HT1080 (cell line): Measurements from ENCODE around the gene RAB11FIP3. TPM values are rescaled to one million over a fixed set of nuclear protein-coding genes. Genes with fewer than 3 reads are reported as not detected.
"Not testable (repeated sequence)": the region's sequence is repeated elsewhere in the genome, so short reads cannot be mapped to it uniquely, and the experiment has no call there.

ENCODE experiments used
- DNase-seq: peaks from one replicate; pipeline ENCODE4 v3.0.0-alpha.2; 2015; ENCODE audit warnings: low read depth
- total RNA-seq: library from RNA; depleted of rRNA; stranded (reverse); fragments of >200 nt; shearing (Covaris generic); gene quantifications from 2 replicates; pipeline ENCODE4 v1.2.3, GENCODE V29; 2014

RAB11FIP3 gene
- total RNA-seq, 1 experiment from 2014 or later, result 27.9 TPM

DNA sequence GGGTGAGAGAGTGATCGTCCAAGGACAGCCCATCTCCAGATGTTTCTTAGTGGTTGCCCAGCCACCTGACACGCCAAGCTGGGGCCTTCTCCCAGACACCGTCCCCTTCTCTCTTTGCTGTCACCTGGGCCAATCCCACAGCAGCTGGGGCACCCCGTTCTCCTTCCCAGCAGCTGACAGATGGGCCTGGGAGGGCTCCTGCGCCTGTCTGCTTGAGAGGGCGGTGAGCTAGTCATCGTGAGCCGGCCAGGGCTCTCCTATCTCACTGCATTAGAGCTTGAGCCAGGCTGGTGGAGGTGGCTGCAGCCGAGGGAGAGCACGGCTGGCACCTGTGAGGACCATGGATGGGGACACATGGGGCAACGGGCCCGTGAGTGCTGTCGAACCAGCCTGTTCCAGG is 41.2 kb downstream of the RAB11FIP3 start:
- no peak for DNase-seq

DNA sequence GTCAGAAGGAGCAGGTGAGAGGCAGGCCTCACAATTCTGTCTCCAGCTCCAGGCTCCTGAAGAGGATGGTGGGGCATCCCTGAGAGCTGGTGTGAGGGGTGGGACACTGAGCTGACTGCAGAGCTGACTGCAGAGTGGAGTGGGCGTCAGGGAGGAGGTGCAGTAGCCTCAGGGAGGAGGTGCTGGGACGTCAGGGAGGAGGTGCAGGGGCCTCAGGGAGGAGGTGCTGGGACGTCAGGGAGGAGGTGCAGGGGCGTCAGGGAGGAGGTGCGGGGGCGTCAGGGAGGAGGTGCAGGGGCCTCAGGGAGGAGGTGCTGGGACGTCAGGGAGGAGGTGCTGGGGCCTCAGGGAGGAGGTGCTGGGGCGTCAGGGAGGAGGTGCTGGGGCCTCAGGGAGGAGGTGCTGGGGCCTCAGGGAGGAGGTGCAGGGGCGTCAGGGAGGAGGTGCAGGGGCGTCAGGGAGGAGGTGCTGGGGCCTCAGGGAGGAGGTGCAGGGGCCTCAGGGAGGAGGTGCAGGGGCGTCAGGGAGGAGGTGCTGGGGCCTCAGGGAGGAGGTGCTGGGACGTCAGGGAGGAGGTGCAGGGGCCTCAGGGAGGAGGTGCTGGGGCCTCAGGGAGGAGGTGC is 41.9 kb downstream of the RAB11FIP3 start:
- DNase-seq, result not testable (repeated sequence)

DNA sequence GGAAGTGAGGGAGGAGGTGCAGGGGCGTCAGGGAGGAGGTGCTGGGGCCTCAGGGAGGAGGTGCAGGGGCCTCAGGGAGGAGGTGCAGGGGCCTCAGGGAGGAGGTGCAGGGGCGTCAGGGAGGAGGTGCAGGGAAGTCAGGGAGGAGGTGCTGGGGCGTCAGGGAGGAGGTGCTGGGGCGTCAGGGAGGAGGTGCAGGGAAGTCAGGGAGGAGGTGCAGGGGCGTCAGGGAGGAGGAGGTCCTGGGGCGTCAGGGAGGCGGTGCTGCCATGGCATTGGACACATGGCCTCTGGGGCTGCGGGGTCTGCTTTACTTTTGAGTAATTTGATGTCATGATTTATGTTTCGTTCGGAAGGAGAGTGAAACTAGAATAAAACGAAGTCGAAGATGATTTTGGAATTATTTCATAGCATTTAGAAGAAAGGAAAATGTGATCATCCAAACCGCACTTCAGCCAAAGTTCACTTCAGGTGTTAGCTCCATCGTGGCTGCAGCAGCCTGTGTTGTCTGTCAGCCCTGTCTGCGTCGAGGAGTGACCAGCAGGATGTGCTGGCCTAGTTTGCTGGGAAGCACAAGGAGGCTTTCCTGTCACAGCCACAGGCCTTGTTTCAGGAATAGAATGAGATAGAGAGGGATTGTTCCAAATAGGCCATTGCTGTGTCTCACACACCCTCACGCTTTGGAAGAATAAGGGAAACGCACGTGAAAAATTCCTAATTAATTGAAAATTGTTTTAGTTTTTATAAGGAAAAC is 42.8 kb downstream of the RAB11FIP3 start:
- no peak for DNase-seq

DNA sequence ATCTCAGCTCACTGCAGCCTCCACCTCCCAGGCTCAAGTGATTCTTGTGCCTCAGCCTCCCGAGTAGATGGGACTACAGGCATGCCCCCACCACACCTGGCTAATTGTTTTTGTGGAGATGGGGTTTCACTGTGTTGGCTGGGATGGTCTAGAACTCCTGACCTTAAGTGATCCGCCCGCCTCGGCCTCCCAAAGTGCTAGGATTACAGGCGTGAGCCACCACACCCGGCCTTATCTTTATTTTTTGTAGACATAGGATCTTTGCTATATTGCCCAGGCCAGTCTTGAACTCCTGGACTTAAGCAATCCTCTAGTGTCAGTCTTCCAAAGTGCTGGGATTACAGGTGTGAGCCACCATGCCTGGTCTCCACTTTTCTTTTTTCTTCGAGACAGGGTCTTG is 44.0 kb downstream of the RAB11FIP3 start:
- not testable (repeated sequence) for DNase-seq

DNA sequence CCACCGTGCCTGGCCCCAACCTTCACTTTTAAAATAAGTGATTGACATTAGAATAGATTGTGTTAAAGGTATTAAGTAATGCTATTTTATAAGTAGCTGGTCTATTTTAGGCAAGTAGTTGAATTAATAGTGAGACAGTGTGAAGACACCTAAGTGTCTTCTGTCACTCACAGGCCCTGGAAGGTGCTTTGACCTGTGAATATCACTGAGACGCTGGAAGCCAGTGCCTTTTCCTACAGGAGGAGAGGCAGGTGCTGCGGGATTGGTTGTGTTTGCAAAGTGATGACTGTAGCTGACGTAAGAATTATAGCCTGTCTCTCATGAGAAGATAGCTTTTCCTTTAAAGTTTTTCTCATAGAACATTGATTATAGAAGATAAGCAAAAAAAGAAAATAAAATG is 45.0 kb downstream of the RAB11FIP3 start:
- DNase-seq, result no peak

DNA sequence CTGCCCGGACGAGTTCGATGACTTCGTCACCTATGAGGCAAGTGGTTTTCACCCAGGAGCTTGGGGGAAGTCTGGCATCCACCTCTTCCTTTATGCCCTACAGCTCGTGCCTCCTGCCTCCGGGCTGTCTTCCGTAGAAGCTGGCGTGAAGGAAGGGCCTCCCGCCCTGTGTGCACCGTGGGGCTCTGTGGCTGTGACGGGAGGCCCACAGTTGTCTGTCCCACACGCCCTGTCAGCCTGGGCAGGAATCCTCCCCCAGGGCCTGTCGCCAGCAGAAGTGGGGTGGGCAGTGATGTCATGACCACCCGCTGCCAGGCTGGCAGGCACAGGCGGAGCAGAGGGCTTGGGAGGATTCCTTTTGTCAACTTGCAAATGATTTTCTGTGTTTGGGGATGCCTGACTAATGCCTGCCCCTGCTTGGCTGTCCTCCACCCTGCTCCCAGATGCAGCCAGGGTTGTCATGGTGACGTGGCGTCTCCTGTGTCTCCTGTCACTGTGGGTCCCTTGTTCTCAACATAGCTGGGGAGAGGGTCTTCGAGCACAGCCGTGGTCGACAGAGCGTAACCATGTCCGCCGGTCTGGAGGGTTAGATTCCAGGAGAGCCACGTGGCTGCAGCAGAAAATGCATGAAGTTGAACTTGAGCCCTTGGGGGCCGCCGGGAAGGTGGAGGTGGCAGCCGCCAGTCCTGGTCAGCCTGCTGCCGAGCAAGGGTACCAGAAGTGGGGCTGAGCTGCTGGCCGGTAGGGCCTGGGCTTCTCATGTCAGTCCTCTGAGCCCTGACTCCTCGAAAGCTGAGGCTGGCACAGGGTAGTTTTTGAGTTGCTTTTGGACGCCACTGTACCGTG is 46.1 kb downstream of the RAB11FIP3 start:
- DNase-seq, result no peak

DNA sequence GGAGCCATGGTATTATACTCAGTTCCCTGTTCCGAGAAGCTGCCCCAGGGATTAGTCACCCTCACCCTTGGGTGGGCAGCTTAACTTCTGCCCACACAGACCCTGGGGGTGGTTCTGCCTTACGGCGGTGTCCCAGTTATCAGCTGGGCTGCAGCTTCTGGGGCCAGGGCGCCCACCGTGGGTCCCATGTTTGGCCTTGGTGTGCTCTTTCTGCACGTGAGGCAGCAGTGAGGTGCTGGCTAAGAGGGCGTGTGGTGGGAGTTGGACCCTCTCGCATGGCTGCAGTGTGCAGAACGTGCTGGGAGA is 46.7 kb downstream of the RAB11FIP3 start:
- no peak for DNase-seq

DNA sequence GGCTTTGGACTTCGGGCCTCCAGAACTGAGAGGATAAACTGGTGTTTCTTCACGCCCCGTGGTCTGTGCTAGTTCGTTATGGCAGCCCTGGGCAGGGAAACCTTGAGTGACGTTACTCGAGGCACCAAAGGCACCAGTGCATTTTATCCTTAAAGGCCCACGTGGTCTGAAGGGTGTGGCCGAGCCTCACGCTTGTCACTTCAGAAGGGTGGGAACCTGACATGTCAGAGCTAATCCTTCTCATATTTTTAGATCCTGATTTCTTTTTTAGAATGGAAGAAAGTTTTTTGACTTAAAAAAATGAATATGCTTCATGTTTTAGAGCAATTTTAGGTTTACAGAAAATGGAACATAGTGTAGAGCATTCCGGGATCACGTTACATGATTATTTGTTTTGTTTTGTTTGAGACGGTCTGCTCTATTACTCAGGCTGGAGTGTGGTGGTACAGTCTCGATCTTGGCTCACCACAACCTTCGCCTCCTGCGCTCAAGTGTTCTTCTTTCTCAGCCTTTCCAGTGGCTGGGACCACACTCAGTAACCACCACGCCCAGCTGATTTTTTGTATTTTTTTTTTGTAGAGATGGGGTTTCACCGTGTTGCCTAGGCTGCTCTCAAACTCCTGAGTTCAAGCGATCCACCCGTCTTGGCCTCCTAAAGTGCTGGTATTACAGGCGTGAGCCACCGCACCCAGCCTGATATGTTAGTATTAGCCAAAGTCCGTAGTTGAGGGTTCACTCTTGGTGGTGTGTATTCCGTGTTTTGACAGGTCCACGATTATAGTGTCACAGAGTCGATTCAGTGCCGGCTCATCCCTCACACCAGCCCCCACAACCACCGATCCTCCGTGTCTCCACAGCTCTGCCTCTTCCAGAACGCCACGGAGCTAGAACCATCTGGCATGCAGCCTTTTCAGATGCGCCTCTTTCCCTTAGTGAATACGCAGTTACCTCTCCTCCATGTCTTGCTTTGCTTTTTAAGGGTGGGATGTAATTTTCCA is 47.9 kb downstream of the RAB11FIP3 start:
- DNase-seq, result no peak

DNA sequence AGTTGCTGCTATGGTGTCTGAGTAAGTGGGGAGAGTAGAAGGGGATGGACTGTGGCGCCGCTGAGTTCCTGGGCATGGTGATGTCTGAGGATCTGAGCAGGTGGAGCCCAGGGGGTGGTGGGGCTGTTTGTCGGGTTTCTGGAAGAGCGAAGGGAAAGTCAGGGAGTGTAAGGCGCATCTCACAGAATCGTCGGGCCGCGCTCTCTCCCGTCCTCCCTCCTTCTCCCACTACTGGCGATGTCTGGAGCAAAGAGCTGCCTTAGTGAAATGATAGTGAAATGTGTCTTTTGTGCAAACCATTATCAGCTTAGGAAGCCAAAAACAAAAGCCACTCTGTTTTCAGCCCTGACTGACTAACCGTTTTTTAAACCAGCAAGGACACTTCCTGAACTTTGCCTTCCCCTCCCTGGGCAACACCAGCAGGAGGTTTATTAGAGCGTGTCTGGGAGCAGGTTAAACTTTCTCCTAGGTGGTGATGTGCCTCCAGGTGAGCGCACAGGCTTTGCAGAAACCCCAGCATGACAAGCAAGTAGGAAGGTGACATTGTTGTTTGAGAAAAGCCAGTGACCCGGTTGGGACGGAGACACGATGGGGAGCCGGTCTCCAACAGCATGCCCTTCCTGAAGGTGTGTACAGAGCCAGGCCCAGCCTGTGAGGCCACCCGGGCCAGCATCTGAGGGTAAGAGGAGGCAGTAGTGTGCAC is 49.1 kb downstream of the RAB11FIP3 start:
- no peak for DNase-seq

DNA sequence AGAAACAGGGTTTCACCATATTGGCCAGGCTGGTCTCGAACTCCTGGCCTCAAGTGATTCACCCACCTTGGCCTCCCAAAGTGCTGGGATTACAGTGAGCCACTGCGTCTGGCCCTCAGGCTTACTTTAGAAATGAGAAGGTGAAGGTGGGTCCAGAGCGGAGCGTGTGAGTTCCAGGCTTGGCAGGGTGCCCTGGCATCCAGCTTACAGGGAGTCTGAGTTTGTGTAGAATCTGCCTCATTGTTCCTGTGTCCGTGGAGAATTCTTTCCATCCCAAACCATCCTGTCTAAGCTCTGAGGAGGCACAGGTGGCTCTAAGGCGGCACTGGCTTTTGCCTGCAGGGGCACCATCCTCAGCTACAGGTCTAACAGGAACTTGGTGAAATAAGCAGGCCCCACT is 50.6 kb downstream of the RAB11FIP3 start:
- DNase-seq, result no peak

DNA sequence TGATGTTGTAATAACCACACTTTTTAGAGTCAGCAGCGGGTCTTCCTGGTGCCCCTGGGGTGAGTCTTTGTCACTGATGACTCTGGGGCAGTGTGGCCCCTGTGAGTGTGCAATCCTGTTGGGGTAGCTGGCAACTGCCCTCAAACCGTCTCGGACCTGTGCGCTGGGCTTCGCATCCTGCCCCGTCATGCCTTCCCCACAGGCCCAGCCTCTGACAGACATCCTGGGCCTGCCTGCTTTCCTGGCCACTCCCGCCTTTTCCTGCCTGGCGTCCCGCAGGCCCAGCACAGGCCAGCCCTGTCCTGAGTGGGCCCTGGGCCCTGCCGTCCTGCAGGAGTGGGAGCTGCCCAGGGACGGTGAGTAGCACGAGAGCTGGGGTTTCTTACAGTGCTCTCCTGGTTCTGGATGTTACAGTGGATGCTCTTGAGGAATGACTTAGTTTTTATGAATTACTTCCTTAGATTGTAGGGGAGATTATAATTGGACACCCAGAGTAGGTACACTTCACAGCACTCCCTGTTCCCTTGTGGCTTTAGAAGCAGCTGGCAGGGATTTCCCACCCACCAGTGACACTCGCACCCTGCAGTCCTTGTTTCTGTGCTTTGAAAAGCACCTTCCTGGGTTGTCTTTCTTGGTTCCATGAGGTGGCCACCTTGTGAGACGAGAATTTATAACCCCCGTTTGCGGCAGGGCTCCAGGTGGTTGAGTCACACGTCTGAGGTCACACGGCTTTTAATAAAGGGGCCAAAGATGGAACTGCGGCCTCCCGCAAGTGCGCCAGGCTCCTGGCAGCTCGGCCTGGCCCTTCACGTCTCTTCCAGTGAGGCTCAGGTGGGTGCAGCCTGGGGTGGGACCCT is 52.1 kb downstream of the RAB11FIP3 start:
- DNase-seq, result no peak

DNA sequence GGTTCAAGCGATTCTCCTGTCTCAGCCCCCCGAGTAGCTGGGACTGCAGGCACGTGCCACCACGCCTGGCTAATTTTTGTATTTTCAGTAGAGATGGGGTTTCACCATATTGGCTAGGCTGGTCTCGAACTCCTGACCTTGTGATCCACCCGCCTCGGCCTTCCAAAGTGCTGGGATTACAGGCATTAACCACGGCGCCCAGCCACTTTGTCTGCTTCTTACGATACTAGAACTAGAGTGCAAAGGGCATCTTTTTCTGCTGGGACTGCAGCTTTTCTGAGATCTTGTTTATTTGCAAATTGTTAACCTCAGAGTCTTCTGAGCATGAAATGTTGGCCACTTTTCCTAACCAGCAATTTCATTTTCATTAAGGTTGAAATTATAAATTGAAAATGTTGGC is 52.8 kb downstream of the RAB11FIP3 start:
- not testable (repeated sequence) for DNase-seq

DNA sequence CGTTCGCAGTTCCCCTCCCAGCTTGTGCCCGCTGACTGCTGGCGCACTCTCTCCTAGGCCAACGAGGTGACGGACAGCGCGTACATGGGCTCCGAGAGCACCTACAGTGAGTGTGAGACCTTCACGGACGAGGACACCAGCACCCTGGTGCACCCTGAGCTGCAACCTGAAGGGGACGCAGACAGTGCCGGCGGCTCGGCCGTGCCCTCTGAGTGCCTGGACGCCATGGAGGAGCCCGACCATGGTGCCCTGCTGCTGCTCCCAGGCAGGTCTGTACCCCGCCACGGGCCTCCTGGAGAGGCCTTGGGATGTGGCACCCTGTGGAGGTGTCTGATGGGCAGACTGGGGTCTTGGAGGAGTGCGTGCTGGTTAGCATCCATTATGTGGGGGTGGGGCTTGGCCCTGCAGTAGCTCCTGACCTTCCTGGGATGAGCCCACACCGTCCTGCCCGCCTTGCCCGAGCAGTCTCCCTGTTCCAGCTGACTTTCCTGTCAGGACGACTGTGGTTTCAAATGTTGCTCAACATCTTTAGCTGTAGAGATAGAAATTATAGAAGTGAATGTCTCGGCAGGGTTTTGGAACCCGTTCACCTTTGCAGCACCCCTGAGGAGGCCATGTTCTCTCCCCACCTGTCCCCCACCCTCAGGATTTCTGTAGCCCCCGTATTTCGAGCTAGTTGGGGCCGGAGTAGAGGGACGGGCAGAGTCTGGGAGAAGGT is 57.2 kb downstream of the RAB11FIP3 start:
- DNase-seq, result no peak

DNA sequence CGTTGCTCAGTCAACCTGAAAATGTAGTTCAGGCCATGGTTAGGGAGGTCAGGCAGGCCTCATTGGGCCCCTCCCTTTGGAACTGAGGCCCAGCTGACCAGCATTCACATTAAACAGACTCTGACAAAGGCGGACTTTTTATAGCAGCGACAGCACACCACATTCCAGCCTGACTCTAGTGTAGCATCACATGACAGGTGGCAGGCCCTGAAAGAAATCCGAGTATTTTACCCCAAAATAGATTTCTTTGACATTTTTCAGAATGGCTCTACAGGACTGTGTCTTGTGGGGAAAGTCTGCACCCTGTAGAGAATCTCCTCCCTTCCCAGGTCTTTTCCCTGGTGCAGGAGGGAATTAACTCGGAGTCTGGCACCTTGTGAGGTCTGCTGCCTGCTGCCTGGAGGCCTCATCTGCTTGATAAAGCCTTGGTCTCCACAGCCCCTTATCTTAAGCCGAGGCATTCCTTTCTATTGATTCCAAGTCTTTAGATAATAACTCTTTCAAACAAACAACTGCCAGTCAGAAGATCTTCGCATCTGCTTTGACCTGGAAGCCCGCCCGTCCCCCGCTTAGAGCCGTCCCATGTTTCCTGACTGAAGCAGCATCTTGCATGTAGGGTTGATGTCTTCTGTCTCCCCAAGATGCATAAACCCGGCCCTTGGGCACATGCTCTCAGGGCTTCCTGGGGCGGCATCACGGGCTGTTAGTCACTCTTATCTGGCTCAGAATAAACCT is 58.1 kb downstream of the RAB11FIP3 start:
- DNase-seq, result no peak

DNA sequence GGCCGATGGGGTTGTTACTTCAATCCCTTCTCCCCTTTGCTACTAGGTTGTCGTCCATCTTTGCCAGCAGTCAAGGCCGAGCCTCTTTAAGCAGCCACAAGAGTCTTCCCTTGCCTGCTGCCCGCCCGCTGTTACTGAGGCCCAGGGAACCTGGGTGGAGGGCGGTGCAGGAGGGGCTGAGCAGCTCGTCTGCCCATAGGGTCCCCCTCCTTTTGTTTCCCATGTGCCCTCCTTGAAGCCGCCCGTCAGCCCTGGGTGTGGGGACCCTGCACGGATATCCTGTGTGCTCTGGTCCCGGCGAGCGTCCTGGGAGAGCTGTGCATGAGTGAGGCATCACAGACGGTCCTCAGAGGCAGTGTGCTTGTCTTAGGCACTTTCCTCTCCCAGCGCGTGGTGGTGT is 64.2 kb downstream of the RAB11FIP3 start:
- DNase-seq, result no peak

DNA sequence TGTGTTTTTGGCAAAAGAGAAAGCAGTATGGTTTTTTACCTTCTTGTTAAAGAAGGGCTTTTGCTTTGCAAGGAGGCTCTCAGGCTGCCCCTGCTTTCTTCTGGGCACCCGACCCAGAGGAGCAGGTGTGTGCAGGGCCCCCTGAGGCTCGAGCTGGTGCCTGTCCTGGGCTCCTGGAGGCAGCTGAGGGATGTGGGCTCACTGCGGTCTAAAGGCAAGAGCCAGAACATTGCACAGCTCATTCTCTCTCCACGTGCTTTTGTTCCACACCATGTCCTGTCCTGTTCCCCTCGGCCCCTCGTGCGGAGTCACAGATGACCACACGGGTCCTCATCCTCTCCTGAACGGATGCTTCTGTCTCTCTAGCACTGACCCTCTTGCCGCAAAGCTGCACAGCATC is 65.3 kb downstream of the RAB11FIP3 start:
- DNase-seq, result no peak

DNA sequence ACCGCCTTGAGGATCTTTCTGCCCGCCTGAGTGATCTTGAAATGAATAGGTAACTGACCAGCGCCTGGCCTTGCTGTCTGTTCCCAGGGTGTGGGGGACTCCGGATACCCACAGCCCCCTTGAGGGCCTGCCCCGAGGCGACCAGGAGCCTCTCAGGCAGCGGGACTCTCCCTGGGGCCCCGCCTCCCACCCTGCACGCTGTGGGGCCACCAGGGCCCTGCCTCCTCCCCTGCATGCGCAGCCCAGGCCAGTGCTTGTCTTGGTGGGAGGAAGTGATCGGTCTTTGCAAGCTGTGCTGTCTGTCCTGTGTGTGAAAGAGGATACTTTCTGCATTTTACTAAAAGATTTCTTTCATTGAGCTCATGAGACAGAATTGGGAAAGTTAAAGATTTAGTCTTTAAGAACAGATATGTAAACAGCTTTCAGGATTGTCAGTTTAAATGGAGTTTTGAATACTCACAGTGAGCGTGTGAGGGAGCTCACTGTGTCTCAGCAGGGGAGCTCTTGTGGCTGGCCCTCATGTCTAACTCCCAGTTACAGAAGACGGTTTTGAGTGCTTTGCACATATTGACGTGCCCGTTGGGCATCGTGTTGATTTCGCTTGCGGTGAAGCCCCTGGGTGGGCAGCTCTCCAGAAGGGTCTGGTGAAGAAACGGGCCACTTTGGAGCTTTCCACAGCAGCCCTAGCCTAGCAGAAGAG is 65.9 kb downstream of the RAB11FIP3 start:
- no peak for DNase-seq
